NCI-H2171 treated with DMSO at 0.1 percent for 48 hours (cell line): Measurements from ENCODE around the gene NMB.
"Not testable (repeated sequence)": the region's sequence is repeated elsewhere in the genome, so short reads cannot be mapped to it uniquely, and the experiment has no call there.

Experiments used
- DNase-seq: peaks from one replicate; lab custom pipeline; 2025; lab: John Stamatoyannopoulos, UW

The NMB gene

DNA sequence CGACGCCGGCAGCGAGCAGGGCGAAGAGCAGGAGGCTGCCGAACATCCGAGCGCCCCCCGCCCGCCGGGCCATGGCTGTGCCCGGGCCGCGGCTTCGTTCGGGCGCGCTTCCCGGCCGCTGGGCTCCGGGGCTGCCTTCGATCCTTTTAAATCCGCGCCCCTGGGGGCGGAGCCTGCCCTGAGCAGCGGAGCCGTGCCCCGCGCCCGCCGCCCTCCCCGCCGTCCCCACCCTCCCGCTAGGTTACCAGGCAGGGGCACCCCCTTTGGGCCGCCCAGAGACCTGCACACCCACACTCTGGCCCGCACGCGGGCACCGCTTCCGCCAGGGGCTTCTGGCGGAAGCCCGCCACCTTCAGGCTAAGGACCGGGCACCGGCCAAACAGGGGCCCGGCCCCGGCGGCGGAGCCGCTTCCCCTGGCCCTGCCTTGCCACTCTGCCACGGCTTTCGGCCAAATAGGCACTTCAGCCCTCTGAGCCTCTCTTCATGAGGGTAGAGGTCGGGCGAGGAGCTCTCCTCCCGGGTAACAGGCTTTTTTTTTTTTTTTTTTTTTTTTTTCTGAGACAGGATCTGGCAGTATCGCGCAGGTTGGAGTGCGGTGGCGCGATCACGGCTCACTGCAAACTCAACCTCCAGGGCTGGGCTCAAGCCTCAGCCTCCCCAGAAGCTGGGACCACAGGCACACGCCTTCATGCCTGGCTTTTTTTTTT lies at the start of gene NMB:
TSS of gene NMB (minus strand) at position 120 of the 708 bp plus-strand sequence. CDS start at position 73, 47 bp downstream.
- peak; percentile 90 for DNase-seq

DNA sequence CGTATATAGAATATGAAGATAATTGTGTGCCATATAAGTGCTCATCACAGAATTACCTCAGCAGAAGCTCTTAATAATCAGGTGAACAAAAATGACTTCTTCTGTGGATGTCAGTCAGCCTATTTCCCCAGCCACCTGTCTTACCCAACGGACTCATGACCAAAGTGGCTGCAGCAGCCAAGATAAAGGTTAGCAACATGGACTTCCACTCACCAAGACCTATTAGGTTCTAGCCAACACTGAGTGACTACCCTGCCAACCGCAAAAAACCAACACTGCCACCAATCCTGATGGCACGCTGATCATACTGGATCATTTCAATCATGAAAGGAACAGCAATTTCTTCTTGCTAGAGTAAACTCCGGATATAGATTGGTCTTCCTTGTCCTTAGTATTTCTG lies 45.8 kb upstream of the NMB start:
- no peak for DNase-seq

- DNase-seq: no peak
Observed at GRCh38 chr15:84702961-84703482, 45.0 kb upstream of the NMB start.

DNA sequence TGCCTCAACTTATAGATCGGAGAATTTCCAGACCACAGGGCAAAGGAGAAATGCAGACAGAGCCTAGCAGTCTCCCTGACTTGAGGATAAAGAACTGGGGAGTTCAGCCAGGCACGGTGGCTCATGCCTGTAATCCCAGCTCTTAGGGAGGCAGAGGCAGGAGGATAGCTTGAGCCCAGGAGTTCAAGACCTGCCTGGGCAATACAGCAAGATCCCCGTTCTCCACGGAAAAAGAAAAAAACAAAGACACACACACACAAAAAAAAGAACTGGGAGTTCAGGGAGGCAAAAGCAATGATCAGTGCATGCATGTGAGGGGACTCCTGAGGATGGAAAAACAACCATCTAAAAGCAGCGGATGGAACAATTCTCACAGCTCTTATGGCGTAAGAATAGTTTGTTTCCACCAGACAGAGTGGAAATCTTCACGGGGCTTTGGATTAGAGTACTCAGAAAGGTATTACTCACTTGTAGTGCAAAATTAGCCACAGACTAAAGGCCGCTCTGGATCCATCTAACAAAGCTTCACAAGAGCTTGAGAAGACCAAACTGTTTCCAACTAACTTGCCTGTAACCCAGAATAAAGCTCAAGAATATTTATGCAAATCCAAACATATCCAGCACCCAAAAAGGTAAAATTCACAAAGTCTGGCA lies 41.7 kb upstream of the NMB start:
- DNase-seq: no peak

- no peak for DNase-seq
Observed at GRCh38 chr15:84697236-84697990, 39.4 kb upstream of the NMB start.

DNA sequence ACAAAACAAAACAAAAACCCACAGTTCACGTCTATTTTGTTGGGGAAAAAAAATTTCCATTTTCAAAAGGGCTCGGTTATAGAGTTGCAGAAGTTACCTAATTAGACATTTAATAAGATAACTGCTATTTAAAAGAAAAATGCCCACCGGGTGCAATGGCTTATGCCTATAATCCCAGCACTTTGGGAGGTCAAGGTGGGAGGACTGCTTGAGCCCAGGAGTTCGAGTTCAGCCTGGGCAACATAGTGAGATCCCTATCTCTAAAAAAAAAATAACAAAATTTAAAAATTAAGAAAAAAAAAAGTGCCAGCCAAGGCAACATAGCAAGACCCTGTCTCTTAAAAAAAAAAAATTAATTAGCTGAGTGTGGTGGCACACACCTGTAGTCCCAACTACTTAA lies 38.8 kb upstream of the NMB start:
- DNase-seq: no peak

DNA sequence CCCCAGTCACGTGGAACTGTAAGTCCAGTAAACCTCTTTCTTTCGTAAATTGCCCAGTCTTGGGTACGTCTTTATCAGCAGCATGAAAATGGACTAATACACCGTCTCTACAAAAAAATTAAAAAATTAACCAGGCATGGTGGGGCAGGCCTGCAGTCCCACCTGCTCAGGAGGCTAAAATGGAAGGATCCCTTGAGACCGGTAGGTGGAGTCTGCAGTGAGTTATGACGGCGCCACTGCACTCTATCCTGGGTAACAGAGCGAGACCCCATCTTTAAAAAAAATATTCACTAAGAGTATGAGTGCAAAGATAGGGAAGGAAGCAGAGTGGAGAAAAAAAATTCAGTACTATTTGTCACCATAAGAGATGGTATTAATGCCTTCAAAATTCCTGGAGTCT lies 32.3 kb upstream of the NMB start:
- DNase-seq: no peak

DNA sequence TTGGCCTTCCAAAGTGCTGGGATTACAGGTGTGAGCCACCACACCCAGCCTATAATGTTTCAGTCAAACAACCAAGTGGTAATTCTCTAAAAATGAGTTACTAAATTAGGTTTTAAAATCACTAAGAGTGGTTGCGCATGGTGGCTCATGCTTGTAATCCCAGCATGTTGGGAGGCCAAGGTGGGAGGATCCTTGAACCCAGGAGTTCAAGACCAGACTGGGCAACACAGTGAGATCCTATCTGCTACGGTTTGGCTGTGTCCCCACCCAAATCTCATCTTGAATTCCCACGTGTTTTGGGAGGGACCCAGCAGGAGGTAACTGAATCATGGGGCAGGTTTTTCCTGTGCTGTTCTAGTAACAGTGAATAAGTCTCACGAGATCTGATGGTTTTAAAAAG lies 31.9 kb upstream of the NMB start:
- no peak for DNase-seq

GRCh38 chr15:84686446-84686845 lies 28.4 kb upstream of the NMB start:
- not testable (repeated sequence) for DNase-seq

GRCh38 chr15:84685304-84685703 lies 27.3 kb upstream of the NMB start:
- peak; percentile 94 for DNase-seq

DNA sequence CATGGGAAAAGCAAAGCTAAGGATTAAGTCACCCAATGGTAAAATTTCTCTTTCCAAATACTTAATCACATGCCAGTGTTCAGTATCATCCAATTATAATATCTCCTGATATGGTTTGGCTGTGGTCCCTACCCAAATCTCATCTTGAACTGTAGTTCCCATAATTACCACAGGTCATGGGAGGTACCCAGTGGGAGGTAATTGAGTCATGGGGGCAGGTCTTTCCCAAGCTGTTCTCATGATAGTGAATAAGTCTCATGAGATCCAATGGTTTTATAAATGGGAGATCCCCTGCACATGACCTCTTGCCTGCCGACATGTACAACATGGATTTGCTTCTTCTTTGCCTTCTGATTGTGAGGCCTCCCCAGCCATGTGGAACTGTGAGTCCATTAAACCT lies 26.1 kb upstream of the NMB start:
- DNase-seq: no peak

GRCh38 chr15:84681831-84682230 lies 23.8 kb upstream of the NMB start:
- DNase-seq: no peak

DNA sequence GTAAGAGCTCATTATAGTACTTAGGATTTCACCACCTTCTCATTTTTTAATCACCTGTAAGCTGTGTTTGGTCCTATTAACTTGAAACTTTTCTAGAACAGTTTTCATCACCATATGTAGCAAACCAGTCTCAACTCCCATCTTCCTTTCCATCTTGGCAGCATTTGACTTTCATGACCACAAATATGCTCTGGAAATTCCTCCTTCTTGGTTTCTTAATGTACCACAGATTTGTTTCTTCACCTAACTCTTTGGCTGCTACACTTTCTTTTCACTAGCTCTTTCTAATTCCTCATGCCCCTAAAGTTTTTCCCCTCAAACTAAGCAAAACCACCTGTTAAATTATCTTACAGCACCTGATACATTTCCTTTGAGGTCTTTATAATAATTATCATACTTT lies 13.2 kb upstream of the NMB start:
- DNase-seq: no peak

DNA sequence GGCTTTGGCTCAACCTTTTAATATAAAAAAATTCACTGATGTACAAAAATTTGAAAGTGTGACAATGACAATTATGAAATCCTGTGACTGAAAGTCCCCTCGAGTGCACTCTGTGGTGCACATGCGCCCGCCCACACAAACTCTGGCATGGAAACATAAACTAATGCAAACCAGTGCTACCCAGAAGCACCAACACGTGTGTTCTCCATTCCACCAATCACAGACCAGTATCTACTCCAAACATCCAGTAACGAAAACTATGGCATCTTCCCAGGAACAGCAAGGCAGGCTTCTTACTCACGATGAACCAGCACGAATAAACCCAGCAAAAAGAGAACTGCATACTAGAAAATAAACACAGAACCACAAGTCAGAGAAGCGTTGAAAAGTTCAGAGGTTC lies 11.7 kb upstream of the NMB start:
- DNase-seq: no peak

DNA sequence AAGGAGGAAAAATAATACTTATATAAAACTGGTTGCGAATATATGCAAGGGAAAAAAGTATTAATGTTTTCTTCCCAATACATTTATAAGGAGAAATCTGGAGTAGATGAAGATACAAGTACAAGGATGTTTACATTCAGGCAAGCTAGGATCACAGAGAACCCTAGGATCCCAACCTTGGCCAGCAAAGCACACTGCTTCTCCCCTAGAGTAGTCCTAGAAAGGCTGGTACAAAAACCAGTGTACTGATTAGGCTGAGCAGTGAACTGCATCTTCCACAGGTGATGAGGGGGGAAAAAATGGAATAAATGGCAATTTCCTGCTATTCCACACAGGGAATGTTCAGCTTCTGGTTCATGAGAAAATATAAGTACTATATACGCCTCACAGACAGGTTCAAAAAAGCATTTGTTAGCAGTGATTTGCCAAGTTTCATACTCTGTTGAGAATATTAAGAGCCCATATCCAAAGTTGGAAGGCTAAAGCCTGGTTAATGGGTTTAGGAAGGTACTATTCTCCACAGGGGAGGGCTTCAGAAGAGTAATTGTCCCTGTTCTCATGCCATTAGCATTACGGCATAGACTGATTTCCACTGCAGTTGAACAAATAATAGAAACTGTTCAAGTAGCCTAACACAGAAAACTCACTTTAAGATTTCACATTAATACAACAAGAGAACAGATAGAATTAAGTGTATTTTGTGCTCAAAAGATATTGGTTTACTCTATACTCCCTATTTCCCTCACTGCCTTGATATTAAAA lies 10.4 kb upstream of the NMB start:
- no peak for DNase-seq

- DNase-seq: no peak
Observed at GRCh38 chr15:84666373-84666772, 8.4 kb upstream of the NMB start.

DNA sequence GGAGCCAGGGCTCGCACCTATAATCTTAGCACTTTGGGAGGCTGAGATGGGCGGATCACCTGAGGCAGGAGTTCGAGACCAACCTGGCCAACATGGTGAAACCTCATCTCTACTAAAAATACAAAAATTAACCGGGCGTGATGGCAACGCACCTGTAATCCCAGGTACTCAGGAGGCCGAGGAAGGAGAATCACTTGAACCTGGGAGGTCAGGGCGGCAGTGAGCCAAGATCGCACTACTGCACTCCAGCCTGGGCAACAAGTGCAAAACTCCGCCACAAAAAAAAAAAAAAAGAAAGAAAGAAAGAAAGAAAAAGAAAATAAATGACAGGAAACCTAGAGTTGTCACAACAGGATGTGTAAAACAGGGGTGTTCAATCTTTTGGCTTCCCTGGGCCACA lies 3.0 kb upstream of the NMB start:
- no peak for DNase-seq

DNA sequence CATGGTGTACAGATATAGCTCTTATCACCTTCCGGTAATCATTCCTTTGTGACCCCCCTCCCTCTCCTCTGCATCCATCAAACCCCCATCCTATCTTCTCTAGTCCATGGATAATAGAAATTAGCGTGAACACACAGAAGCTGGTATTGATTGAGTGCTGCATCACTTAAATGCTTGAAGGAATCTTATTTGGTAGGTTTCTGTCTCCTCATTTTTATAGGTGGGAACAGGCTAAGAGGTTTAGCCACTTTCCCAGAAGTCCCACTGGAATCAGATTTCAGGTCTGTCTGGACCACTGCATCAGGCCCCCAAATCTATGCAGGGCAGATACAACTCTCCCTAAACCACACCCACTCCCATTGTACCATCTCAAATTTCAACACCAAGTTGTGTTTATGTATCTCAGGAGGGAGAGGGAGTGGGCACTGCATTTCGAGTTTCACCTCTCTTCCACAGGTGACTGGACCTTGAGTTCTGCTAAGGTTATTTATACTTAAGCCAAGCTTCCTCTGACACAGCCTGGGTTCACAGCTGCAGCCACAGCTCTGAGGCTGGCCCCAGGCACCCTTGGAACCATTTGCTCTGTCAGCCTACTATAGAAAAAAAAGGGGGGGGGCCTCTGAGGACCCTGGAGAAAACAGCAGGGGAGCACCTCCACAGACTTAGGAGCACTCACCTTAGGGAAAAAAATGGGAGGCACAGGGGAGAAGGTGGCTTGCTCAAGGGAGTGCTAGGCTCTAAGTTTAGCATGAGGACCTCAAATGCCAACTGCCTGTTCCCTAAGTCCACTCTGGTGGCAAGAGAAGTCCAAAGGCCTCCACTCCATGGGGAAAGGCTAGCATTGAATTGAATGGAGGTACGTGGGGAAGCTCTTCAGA lies 2.1 kb upstream of the NMB start:
- no peak for DNase-seq

DNA sequence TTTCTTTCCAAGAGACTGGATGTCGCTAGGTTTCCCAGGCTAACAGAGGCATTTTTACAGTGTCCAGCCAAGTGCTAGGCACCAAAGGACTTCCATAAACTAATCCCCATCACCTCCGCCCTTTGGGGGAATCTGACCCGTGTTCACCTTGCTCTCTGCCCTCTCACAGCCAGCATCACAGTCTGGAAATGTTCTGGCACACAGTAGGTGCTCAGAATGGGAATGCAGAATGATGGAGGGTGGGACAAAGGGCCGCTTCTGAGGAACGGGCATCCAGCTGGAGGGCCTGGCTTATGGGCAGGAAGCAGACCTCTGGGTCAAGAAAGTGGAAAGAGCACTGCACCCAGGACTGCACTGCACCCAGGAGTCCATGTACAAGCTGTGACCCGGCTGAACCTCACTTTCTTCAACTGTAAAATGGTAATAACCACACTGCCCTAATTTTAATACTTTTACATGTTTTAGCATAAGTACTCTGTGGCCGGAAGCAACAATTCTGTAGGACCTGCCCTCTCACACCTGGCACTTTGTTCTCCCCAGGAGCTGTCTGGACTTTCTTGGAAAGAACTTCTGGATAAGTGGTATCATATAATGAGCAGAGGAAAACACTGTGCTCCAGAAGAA lies 901 bp upstream of the NMB start:
- DNase-seq: no peak

DNA sequence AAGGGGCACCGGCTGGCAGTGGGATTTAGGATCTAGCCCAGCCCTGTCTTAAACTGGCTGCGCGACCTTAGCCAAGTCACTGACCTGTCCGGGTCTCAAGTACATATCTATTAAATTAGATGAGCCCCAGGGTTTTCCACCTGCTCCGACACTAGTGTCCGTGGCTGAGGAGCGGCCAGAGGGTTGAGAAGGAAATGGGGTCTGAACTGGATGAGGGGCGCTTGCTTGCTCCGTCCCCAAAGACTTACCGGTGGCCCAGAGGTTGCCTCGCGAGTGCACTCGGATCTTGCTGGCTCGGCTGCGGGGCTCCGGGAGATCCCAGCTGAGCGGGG lies 285 bp downstream of the NMB start:
- no peak for DNase-seq

DNA sequence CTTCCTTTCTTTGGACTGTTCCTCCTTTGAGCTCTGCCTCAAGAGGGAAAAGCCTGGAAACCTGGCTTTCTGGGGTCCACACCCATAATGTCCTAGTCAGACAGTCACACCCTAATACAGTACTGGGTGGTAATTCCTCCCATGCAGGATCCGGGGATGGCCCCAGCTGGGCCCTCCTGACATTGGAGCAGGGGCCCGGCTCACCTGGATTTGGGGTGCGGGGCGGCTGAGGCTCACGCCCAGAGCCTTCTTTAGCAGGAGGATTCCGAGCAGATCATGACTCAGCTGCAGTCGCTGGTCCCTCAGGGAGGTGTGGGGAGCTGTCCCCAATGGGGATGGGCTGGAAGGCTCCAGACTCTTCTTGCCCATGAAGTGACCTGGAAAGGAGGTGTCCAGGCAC lies 1.0 kb downstream of the NMB start:
- DNase-seq: no peak
